AG04450 (cell line): Measurements from ENCODE around the gene RNU5B-1. TPM values are rescaled to one million over a fixed set of nuclear protein-coding genes. Genes with fewer than 3 reads are reported as not detected.

ENCODE experiments used
- CTCF ChIA-PET: fragments of 300-600, 350-600 bp; formaldehyde crosslinking; extraction: SDS; loops from one replicate; lab custom pipeline; 2022; ENCODE audit warnings: antibody characterized with exemption, inconsistent platforms; lab: Charles Lee
- POLR2A ChIA-PET: fragments of 350-600 bp; formaldehyde crosslinking; extraction: SDS; loops from one replicate; lab custom pipeline; 2021; ENCODE audit warnings: antibody characterized with exemption, inconsistent platforms; lab: Yijun Ruan, JAX
- DNase-seq: peaks from one replicate; pipeline ENCODE4 v3.0.0-alpha.2; 2011; ENCODE audit warnings: low read depth, low spot score
- H3K27ac ChIP-seq: one replicate; pipeline ENCODE4 v1.5.1; 2012; ENCODE audit warnings: low read depth, low read length, control low read depth
- H3K27me3 ChIP-seq: one replicate; pipeline ENCODE4 v1.6.0; 2012; ENCODE audit warnings: low read length; ENCODE audit not compliant: control insufficient read depth, insufficient read depth
- H3K4me3 ChIP-seq: 2 replicates; pipeline ENCODE4 v1.5.1; 2011; ENCODE audit warnings: mild to moderate bottlenecking, low read depth, low read length, control low read depth
- H3K9me3 ChIP-seq: 2 replicates; pipeline ENCODE4 v1.5.1; 2012; ENCODE audit warnings: low read length; ENCODE audit not compliant: control insufficient read depth, insufficient read depth
- polyA plus RNA-seq: library from polyadenylated mRNA; depleted of rRNA; stranded (reverse); fragments of >200 nt; gene quantifications from 2 replicates; pipeline ENCODE4 v1.2.3, GENCODE V29; 2011
- TF ChIP-seq, protein P1 (sequence below): IDR thresholded peaks from 2 replicates; pipeline ENCODE4 v1.5.1; 2011; ENCODE audit warnings: low read depth, low read length, control low read depth, inconsistent platforms

RNU5B-1 gene
- polyA plus RNA-seq, 1 experiment: not detected

GRCh38 chr15:65336493-65337435 lies 32.3 kb downstream of the RNU5B-1 start:
- H3K27ac ChIP-seq: no peak overlapping the region
- DNase-seq: no peak
- TF ChIP-seq, protein P1, sequence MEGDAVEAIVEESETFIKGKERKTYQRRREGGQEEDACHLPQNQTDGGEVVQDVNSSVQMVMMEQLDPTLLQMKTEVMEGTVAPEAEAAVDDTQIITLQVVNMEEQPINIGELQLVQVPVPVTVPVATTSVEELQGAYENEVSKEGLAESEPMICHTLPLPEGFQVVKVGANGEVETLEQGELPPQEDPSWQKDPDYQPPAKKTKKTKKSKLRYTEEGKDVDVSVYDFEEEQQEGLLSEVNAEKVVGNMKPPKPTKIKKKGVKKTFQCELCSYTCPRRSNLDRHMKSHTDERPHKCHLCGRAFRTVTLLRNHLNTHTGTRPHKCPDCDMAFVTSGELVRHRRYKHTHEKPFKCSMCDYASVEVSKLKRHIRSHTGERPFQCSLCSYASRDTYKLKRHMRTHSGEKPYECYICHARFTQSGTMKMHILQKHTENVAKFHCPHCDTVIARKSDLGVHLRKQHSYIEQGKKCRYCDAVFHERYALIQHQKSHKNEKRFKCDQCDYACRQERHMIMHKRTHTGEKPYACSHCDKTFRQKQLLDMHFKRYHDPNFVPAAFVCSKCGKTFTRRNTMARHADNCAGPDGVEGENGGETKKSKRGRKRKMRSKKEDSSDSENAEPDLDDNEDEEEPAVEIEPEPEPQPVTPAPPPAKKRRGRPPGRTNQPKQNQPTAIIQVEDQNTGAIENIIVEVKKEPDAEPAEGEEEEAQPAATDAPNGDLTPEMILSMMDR: no peak
- ChIA-PET CTCF (no interaction called here), POLR2A (no interaction called here)
- no peaks in the 10 kb centered on the region; the same call in 1 of the 2 replicates for H3K9me3 ChIP-seq
- no peak overlapping the region for H3K4me3 ChIP-seq
- peaks cover 50% of the 10 kb centered on the region for H3K27me3 ChIP-seq

DNA sequence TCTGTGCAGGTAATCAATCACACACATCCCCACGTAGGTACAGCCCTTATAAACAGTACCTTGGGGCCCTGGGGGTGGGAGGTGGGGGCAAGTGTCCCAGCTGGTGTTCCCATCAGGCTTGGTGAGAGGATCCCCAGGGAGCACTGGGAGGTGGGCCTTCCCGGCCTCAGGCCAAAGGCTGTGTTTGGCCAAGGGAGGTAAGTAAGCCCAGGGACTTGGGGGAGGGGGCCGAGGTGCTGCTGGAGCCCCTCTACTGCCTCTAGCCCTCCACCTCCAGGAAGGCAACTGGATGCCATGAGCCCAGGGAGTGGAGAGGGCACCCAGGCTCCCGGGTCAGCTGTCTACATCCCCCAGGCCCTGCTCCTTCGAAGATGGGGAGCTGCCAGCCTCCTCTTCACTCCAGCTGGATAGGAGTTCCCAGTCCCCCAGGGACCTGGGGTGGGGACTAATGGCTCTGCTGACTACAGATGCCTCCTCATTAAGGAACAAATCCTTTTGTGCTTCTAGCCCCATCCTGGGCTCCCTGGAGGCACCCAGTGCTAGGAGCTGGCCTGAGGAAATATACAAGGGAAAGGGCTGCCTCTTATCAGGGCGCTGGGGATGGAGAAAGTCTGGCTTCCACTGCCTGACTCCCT lies 33.1 kb downstream of the RNU5B-1 start:
- H3K27ac ChIP-seq: peak overlapping the region; percentile 11
- TF ChIP-seq, protein P1: no peak
- DNase-seq: no peak
- no peak overlapping the region for H3K4me3 ChIP-seq
- ChIA-PET CTCF (interaction anchor here (1.1 kb wide), 1 partner anchor 64 kb away, joined by 3 read pairs; no protein-coding TSS in a partner anchor), POLR2A (no interaction called here)
- H3K9me3 ChIP-seq: no peaks in the 10 kb centered on the region; the same call in 1 of the 2 replicates
- H3K27me3 ChIP-seq: peaks cover 49% of the 10 kb centered on the region

DNA sequence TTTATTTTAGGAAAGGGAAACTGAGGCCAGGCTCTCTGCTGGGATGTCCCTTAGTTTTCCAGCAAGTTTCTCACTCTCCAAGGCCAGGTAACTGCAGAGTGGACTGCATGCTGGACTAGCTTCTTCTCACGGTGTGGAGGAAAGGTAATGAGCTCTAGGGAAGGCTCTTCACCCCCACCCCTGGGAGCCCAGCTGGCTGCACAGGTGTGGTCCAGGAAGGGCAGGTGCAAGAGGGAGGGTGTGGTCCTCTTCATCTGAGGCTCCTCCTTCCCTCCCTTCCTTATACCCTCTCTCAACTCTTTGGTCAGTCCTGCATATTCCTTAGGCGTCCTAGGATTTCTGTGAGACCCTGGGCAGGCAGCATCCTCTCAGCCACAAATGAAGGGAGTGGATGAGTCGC lies 33.9 kb downstream of the RNU5B-1 start:
- TF ChIP-seq, protein P1: no peak
- ChIA-PET POLR2A (interaction anchor here (0.6 kb wide), 1 partner anchor 12 kb away, joined by 5 read pairs; no protein-coding TSS in a partner anchor), CTCF (interaction anchor here (1.1 kb wide), 1 partner anchor 63 kb away, joined by 3 read pairs; no protein-coding TSS in a partner anchor)
- Histone ChIP-seq H3K27me3 (peaks cover 53% of the 10 kb centered on the region), H3K4me3 (no peak overlapping the region), H3K27ac (no peak overlapping the region), H3K9me3 (no peaks in the 10 kb centered on the region; the same call in 1 of the 2 replicates)
- no peak for DNase-seq

- TF ChIP-seq, protein P1: no peak
- no peak overlapping the region for H3K4me3 ChIP-seq
- no peaks in the 10 kb centered on the region; the same call in 1 of the 2 replicates for H3K9me3 ChIP-seq
- DNase-seq: no peak
- ChIA-PET POLR2A (interaction anchor here (0.6 kb wide), 1 partner anchor 13 kb away, joined by 5 read pairs; no protein-coding TSS in a partner anchor), CTCF (interaction anchor here (1.1 kb wide), 1 partner anchor 62 kb away, joined by 3 read pairs; no protein-coding TSS in a partner anchor)
- no peak overlapping the region for H3K27ac ChIP-seq
- H3K27me3 ChIP-seq: peaks cover 52% of the 10 kb centered on the region
Observed at GRCh38 chr15:65338823-65339222, 34.3 kb downstream of the RNU5B-1 start.
